ENCODE data around the gene CLSTN2. TPM values are rescaled to one million over a fixed set of nuclear protein-coding genes. Genes with fewer than 3 reads are reported as not detected.

CLSTN2 gene
- total RNA-seq, 2 donors from 2014 or later: not detected

DNA sequence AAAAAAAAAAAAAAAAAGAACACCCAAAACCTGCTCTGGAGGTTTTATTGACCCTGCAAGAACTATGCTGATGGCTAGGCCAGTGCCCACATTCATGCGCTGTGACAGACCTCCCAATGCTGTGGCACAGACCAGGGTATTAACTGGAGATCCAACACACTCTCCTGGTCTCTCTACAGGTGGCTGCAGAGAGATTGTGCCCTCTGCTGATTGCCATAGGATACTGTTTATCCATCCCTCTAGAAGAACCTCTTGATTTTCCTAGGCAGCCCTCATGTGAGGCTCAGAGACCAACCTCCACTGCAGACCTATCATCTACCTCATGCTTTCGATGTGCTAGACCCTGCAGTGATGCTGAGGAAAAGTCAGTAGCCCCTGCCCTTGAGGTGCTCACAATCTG lies 617.4 kb downstream of the CLSTN2 start:
- ATAC-seq (replicated peaks in 1 of 2) (no peak), DNase-seq (no peak)
- Mint-ChIP-seq H3K36me3 (ENCODE audit: insufficient read depth in 2 of 2) (no peaks in the 10 kb centered on the region), H3K9me3 (peaks cover 1 to 2% of the 10 kb centered on the region in 2 donors), H3K4me3 (no peak overlapping the region), H3K27me3 (ENCODE audit: low read depth) (no peaks in the 10 kb centered on the region), H3K4me1 (ENCODE audit: low read depth) (no peaks in the 10 kb centered on the region), H3K27ac (no peak overlapping the region)

DNA sequence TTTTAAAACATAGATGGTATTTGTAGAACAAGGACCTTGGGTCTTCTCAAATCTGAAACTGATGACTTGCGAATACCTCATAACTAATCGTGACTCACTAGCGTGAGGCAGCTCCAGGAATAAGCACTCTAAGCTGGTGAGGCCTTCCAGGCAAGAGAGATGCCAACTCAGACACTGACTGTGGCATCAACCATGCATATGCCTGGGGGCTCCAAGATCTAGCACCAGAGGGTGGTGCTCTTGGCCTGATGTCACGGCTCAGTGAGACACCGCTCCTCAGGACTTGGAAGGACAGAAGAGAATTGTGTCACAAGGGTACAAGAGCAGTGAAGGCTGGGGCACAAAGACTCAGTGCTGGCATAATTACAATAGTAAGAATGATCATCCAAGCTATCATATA lies 617.9 kb downstream of the CLSTN2 start:
- Mint-ChIP-seq H3K9me3 (peaks cover 1 to 2% of the 10 kb centered on the region in 2 donors), H3K27me3 (ENCODE audit: low read depth) (no peaks in the 10 kb centered on the region), H3K4me3 (no peak overlapping the region), H3K27ac (no peak overlapping the region), H3K36me3 (ENCODE audit: insufficient read depth in 2 of 2) (no peaks in the 10 kb centered on the region), H3K4me1 (ENCODE audit: low read depth) (no peaks in the 10 kb centered on the region)
- DNase-seq: no peak
- ATAC-seq (replicated peaks in 1 of 2): no peak

DNA sequence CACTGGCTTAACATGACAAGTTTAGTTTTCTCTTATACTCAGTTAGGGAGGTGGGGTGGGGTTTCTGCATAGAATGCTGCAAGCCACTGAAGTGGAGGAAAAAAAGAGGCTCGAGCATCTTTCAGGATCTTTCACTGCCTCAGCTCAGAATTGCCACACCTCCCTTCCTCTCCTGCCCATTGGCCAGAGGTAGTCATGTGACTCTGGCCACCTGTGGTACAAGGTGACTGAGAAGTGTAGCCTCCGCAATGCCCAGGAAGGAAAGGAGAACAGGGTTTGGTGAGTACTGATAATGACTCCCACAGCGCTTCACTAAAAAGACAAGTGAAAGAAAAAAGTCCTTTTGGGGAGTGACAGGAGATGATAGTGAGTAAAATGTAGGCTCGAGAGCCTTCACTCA lies 618.6 kb downstream of the CLSTN2 start:
- no peaks in the 10 kb centered on the region for H3K27me3 Mint-ChIP-seq (ENCODE audit: low read depth)
- H3K27ac Mint-ChIP-seq: no peak overlapping the region
- DNase-seq (no peak), ATAC-seq (replicated peaks in 1 of 2) (no peak)
- no peaks in the 10 kb centered on the region for H3K36me3 Mint-ChIP-seq (ENCODE audit: insufficient read depth in 2 of 2)
- no peaks in the 10 kb centered on the region for H3K4me1 Mint-ChIP-seq (ENCODE audit: low read depth)
- H3K9me3 Mint-ChIP-seq: peaks cover 1 to 2% of the 10 kb centered on the region in 2 donors
- no peak overlapping the region for H3K4me3 Mint-ChIP-seq

DNA sequence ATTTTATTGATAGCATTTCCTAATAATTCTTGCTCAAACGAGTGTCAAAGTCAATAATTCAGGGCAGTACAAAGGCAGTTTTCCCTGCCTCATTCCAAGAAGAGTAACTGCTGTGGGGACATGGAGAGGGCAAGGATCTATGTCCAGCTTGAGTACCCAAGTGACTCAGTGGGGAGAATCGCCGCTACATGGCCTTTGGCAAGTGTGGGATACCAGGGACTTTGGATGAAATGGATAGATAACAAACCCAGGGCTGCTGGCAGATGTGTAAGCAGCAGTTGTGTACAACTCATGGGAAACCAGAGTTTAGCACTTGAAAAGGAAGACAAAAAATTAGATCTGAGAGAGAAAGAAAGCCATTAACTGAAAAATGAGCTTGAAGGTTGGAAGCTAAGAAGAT lies 620.7 kb downstream of the CLSTN2 start:
- Mint-ChIP-seq H3K27me3 (ENCODE audit: low read depth) (no peaks in the 10 kb centered on the region), H3K4me3 (no peak overlapping the region), H3K9me3 (peaks cover 1 to 2% of the 10 kb centered on the region in 2 donors), H3K27ac (no peak overlapping the region), H3K36me3 (ENCODE audit: insufficient read depth in 2 of 2) (no peaks in the 10 kb centered on the region), H3K4me1 (ENCODE audit: low read depth) (no peaks in the 10 kb centered on the region)
- ATAC-seq (replicated peaks in 1 of 2) (no peak), DNase-seq (no peak)

DNA sequence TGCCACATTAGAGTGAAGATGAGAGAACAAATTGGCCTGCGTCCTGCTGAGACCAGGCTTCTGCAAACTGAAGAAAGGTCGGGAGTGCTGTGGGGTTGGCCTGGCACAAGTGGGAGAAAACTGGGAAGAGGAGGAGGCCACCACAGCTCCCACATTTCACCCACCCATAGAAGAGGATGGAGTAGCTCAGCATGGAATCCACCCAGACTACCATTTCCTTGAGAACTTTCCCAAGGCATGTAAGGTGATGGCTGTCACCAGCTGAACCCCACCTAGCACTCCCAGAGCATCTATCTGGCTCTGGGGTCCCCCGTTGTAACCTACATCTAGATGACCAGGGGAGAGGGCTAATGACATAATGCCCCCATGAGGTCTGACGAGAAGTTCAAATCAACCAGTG lies 622.5 kb downstream of the CLSTN2 start:
- Mint-ChIP-seq H3K9me3 (peaks cover 1 to 2% of the 10 kb centered on the region in 2 donors), H3K36me3 (ENCODE audit: insufficient read depth in 2 of 2) (no peaks in the 10 kb centered on the region), H3K27ac (no peak overlapping the region), H3K4me3 (no peak overlapping the region), H3K4me1 (ENCODE audit: low read depth) (no peaks in the 10 kb centered on the region), H3K27me3 (ENCODE audit: low read depth) (no peaks in the 10 kb centered on the region)
- ATAC-seq (replicated peaks in 1 of 2): no peak
- DNase-seq: no peak

DNA sequence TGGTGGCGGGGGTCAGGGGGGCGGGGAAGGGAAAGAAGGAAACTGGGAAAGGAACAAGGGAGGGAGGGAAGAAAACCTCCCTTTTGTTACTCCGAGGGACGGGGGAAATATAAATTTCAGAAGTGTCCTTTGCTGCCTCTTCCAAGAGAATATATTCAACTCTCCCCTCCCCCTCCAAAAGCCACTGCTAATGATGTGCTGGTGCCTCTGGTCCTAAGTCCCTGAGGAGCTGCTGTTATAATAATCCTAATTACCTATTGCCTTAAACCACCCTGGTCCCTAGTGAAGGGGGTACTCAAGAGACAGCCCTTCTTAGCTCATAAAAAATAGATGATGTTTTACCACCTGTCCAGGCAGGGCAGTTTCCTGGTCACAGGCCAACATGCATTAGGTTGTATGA lies 624.6 kb downstream of the CLSTN2 start:
- Mint-ChIP-seq H3K27me3 (ENCODE audit: low read depth) (no peaks in the 10 kb centered on the region), H3K4me3 (no peak overlapping the region), H3K36me3 (ENCODE audit: insufficient read depth in 2 of 2) (no peaks in the 10 kb centered on the region), H3K4me1 (ENCODE audit: low read depth) (no peaks in the 10 kb centered on the region), H3K9me3 (peaks cover 0 to 1% of the 10 kb centered on the region in 2 donors), H3K27ac (no peak overlapping the region)
- ATAC-seq (replicated peaks in 1 of 2): no peak
- DNase-seq: no peak

DNA sequence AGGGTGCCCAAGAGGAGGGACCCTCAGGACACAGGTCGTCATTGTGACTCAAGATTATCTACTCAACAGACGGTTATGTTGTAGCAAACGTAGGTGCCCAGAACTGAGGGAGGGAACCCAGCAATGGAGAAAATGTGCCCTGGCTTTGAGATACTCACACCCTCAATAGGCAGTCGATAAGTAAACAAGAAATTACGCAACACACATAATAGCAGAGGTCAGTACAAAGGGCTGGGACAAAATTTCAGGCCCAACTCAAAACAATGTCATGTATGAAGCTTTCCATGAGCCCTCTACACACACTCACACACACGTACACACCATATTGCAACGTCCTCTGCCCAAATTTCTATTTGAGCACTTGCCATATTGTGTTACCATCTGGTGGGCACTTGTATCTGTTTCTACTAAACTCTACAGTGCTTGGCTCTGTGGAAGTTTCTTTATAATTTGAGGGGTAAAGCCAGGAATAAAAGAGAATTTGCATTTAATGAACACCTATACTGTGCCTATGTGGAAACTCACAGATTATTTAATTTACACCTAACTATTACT lies 628.3 kb downstream of the CLSTN2 start:
- H3K27me3 Mint-ChIP-seq (ENCODE audit: low read depth): no peaks in the 10 kb centered on the region
- ATAC-seq (replicated peaks in 1 of 2): no peak
- no peak for DNase-seq

DNA sequence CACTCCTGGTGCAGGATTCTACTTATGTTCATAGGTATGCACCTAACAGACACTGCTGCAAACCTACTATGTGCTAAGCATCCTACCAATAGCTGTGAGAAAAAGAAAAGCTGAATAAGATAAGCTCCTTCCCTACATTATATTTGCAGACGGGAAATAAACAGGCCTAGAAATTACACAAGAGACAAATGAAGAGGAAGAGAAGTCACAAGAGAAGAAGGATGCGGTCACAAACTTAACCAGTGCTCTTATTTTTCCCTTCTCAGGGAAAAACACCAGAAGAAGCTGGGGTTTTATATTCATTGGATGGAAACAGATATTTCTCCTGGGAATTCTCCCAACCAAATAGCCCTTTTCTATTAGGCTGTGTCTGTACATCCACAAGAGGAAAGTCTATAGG lies 633.1 kb downstream of the CLSTN2 start:
- no peak overlapping the region for H3K4me3 Mint-ChIP-seq
- H3K9me3 Mint-ChIP-seq: no peaks in the 10 kb centered on the region
- DNase-seq: no peak
- no peaks in the 10 kb centered on the region for H3K4me1 Mint-ChIP-seq (ENCODE audit: low read depth)
- ATAC-seq (replicated peaks in 1 of 2): no peak
- H3K27ac Mint-ChIP-seq: no peak overlapping the region
- H3K36me3 Mint-ChIP-seq (ENCODE audit: insufficient read depth in 2 of 2): no peaks in the 10 kb centered on the region
- H3K27me3 Mint-ChIP-seq (ENCODE audit: low read depth): no peaks in the 10 kb centered on the region

More for the DNA sequence above, 628.3 kb downstream of the CLSTN2 start:
- Mint-ChIP-seq H3K27ac (no peak overlapping the region), H3K4me3 (no peak overlapping the region), H3K9me3 (no peaks in the 10 kb centered on the region), H3K36me3 (ENCODE audit: insufficient read depth in 2 of 2) (no peaks in the 10 kb centered on the region), H3K4me1 (ENCODE audit: low read depth) (no peaks in the 10 kb centered on the region)

DNA sequence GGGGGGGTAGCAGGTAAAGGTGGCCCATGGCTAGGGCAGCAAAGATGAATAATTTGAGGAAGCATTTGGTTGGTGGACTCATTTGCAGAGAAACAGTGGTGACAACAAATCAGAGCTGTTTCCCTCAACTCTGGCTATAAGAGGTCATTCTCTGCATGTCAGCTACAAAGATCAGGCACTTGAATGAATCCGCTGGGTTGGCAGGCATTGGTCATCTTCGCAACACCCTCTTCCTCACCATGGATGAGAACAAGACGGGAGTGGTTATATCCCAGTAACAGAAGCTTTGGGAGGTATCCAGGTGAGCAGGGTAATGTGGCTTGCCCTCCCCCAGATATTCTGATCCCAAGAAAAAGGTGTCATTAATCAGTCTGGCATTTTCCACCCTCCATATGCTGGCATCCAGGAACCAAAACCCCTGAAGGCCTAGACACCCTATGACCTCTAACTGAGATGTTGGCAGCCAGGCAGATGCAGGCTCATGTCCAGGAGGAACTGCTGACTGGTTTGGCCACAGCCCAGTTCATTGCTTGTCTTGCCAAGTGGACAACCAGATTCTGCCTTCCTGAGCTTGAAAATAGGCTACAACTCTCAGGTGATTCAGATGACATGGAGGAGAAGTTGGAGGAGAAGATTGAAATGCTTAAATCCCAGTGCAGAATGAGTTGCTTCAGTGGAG lies 634.0 kb downstream of the CLSTN2 start:
- no peaks in the 10 kb centered on the region for H3K4me1 Mint-ChIP-seq (ENCODE audit: low read depth)
- no peaks in the 10 kb centered on the region for H3K36me3 Mint-ChIP-seq (ENCODE audit: insufficient read depth in 2 of 2)
- no peaks in the 10 kb centered on the region for H3K9me3 Mint-ChIP-seq
- no peak overlapping the region for H3K4me3 Mint-ChIP-seq
- no peak for DNase-seq
- ATAC-seq (replicated peaks in 1 of 2): no peak
- no peaks in the 10 kb centered on the region for H3K27me3 Mint-ChIP-seq (ENCODE audit: low read depth)
- no peak overlapping the region for H3K27ac Mint-ChIP-seq

DNA sequence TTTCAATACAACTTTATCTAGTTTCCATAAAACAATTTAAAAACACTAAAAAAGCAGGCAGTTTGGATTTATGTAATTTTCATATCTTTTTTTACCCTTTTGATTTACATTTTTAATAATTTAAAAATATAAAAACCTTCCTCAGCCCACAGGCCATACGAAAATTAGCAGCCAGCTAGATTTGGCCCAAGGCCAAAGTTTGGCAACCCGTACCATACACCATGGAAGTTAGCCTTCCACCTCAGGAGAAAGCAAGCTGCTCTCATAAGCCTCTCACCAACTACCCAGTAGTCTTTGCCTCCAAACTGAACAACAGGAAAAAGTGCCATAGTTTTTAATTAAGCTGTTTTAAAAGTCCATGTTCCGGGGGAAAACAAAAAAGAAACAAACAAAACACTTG lies 635.6 kb downstream of the CLSTN2 start:
- no peak for ATAC-seq (replicated peaks in 1 of 2)
- Mint-ChIP-seq H3K27me3 (ENCODE audit: low read depth) (no peaks in the 10 kb centered on the region), H3K9me3 (no peaks in the 10 kb centered on the region), H3K4me1 (ENCODE audit: low read depth) (no peaks in the 10 kb centered on the region), H3K27ac (no peak overlapping the region), H3K36me3 (ENCODE audit: insufficient read depth in 2 of 2) (no peaks in the 10 kb centered on the region), H3K4me3 (no peak overlapping the region)
- DNase-seq: no peak

DNA sequence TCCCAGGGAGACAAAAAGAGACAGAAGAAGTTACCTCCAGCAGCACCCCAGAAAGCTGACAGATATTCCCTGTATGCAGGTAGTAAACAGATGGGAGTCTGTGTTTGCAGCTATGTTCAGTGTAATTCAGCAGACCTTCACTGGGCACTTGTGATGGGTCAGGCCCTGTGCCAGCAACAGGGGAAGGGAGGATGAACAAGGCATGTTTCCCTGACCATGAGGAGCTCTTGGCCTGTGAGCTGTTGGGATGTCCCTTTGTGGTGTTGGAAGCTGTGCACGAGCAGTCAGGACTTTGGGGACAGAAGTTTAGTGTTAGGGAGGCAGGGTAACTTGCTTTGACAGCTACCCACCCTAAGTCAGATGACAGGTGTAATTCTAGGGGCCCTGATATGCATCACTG lies 636.9 kb downstream of the CLSTN2 start:
- DNase-seq (no peak), ATAC-seq (replicated peaks in 1 of 2) (no peak)
- Mint-ChIP-seq H3K27me3 (ENCODE audit: low read depth) (no peaks in the 10 kb centered on the region), H3K27ac (no peak overlapping the region), H3K36me3 (ENCODE audit: insufficient read depth in 2 of 2) (no peaks in the 10 kb centered on the region), H3K9me3 (no peaks in the 10 kb centered on the region), H3K4me1 (ENCODE audit: low read depth) (no peaks in the 10 kb centered on the region), H3K4me3 (no peak overlapping the region)

DNA sequence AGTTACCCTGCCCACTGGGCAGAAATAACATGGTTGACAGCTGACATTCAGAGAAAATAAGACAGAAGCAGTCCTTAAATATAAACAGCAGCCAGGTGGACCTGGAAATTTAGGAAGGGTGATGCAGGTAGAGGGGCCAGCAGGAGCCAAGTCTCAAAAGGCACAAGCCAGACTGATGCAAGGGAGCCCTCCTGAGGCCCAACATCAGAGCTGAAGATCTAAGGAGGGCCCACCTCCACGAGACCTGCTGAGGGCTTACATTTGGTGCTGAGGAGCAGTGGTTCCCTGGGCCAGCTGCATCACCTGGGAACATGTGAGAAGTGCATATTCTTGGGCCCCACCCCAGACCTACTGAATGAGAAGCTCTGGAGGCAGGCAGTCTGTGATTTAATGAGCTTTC lies 637.3 kb downstream of the CLSTN2 start:
- no peak overlapping the region for H3K27ac Mint-ChIP-seq
- H3K4me3 Mint-ChIP-seq: no peak overlapping the region
- no peaks in the 10 kb centered on the region for H3K27me3 Mint-ChIP-seq (ENCODE audit: low read depth)
- no peaks in the 10 kb centered on the region for H3K9me3 Mint-ChIP-seq
- ATAC-seq (replicated peaks in 1 of 2): no peak
- H3K36me3 Mint-ChIP-seq (ENCODE audit: insufficient read depth in 2 of 2): no peaks in the 10 kb centered on the region
- no peaks in the 10 kb centered on the region for H3K4me1 Mint-ChIP-seq (ENCODE audit: low read depth)
- DNase-seq: no peak

DNA sequence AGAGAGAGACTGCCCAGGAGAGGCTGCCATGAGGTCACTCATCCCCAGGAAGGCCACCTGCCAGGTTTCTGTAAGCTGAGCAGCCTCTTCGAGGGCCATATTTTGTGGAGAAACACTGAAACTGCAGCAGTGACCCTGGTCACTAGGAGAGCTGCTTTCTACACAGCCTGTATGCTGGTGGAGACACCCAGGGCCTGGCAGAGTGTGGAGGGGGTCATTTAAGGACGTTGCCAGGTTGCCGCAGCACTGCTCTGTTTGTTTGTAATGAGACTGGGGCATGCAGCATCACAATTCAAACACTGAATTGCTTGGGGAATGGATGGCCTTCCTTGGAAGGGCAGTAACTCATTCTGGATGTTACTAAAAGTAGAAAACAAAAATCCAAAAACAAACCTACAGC lies 638.0 kb downstream of the CLSTN2 start:
- no peak for ATAC-seq (replicated peaks in 1 of 2)
- no peaks in the 10 kb centered on the region for H3K4me1 Mint-ChIP-seq (ENCODE audit: low read depth)
- no peak for DNase-seq
- no peaks in the 10 kb centered on the region for H3K27me3 Mint-ChIP-seq (ENCODE audit: low read depth)
- H3K36me3 Mint-ChIP-seq (ENCODE audit: insufficient read depth in 2 of 2): no peaks in the 10 kb centered on the region
- H3K27ac Mint-ChIP-seq: no peak overlapping the region
- no peak overlapping the region for H3K4me3 Mint-ChIP-seq
- H3K9me3 Mint-ChIP-seq: no peaks in the 10 kb centered on the region

DNA sequence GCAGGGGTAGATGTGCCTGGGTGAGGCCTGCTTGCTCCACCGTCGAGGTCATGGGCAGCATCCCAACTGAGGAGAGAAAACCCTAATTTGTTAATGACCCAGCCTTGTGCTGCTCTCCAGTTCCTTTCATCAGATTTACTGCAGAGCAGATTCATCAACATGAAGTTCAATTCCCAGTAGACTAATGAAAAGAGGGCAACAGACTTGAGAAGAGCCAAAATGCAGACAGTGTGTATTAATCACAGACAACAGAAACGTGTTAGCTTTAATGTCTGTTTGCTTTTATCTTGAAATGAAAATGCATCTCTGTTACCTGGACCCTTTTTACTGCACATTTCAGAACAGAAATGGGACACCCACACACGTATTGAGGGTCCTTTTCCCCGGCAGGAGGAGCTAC lies 639.4 kb downstream of the CLSTN2 start:
- ATAC-seq (replicated peaks in 1 of 2): no peak
- Mint-ChIP-seq H3K4me1 (ENCODE audit: low read depth) (no peaks in the 10 kb centered on the region), H3K9me3 (no peaks in the 10 kb centered on the region)

More for the DNA sequence above, 639.4 kb downstream of the CLSTN2 start:
- Mint-ChIP-seq H3K4me3 (no peak overlapping the region), H3K27me3 (ENCODE audit: low read depth) (no peaks in the 10 kb centered on the region), H3K36me3 (ENCODE audit: insufficient read depth in 2 of 2) (no peaks in the 10 kb centered on the region), H3K27ac (no peak overlapping the region)
- DNase-seq: no peak

Measured in activated T-cell treated with anti-CD3 and anti-CD28 coated beads, Interleukin-2, amount 50 U/mL, for 72 hours (primary cell).